Cardiac septum (tissue), 1 donor: ENCODE measurements around the gene KBTBD7. TPM values are rescaled to one million over a fixed set of nuclear protein-coding genes. Genes with fewer than 3 reads are reported as not detected.

Experiments
- DNase-seq: peaks from one replicate; pipeline ENCODE4 v3.0.0-alpha.2; 2020; ENCODE audit warnings: low spot score
- intact Hi-C: fragments of 100-400 bp; cut with DNase I; formaldehyde crosslinking; loops from one replicate; pipeline ENCODE4 v1.14.0; 2022
- total RNA-seq: library from RNA; stranded (reverse); fragmentation: NEBNext Ultra II Directional; extraction: Animal tissue kit (Norgen Biotek cat#: 25700); gene quantifications from one replicate; pipeline ENCODE4 v1.2.1, GENCODE V29; 2021
- donor health status: DM: no; HTN: no; CAD: no.

KBTBD7 gene
- total RNA-seq, 1 donor from 2014 or later: 5.0 TPM

DNA sequence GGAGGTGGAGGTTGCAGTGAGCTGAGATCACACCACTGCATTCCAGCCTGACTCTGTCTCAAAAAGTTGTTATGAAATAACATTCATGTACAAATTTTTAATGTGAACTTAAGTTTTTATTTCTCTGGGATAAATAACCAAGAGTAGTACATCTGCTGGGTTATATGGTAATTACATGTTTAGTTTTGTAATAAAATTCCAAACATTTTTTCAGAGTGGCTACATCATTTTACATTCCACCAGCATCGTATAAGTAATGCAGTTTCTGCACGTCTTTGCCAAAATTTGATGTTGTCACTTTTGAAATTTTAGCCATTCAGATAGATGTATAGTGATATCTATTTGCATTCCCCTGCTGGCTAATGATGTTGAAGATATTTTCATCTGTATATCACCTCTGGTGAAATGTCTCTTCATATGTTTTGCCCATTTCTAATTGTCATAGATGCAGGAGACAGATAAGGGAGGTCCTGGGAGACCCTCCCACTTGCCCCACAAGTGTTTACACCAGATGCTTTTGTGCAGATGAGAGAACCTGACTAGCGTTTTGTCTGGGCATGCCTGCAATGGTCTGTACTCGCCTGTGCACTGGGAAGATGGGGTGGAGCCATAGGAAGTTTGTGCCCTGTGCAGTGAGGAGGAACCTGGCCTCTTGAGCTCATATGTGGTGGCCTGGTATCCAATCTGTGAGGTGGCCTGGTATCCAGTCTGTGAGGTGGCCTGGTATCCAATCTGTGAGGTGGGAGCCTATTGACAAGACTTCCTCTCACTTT, 49.0 kb downstream of the KBTBD7 start:
- intact Hi-C loops: no loop called here
- no peak for DNase-seq

DNA sequence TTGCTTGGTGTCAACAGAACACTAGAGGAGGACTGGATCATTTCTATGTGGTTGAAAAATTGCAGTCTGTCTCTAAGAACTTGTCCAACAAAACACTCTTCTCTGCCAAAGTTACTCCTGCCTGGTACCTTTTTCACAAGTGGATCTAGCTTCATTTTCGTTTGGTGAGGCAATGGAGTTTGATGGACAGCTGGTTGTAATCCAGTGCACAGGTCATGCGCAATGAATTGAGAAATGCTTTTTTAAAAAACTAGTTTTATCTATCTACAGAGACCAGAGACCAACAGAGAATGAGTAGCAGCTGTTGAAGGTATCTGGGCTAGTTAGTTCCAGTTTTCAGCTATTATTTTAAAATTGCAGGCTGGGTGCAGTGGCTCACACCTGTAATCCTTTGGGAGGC, 49.8 kb downstream of the KBTBD7 start:
- intact Hi-C loops: no loop called here
- no peak for DNase-seq

Other genes with a start within 250 kb of the KBTBD7 start
- 36.6 TPM for gene ELF1, start 175.3 kb downstream of the KBTBD7 start, total RNA-seq
- 18.1 TPM for gene WBP4, start 133.1 kb downstream of the KBTBD7 start, total RNA-seq
- gene KBTBD6, start 61.8 kb downstream of the KBTBD7 start, total RNA-seq: 5.1 TPM
- gene MTRF1, start 69.0 kb upstream of the KBTBD7 start, total RNA-seq: 8.5 TPM
- gene NAA16, start 116.7 kb upstream of the KBTBD7 start, total RNA-seq: 10.2 TPM